Osteocyte (in vitro differentiated cells): ENCODE data around the gene EVC2. TPM values are rescaled to one million over a fixed set of nuclear protein-coding genes. Genes with fewer than 3 reads are reported as not detected.

Source experiments
- DNase-seq: peaks from one replicate; pipeline ENCODE4 v3.0.0; 2021; ENCODE audit warnings: mixed read lengths; ENCODE audit not compliant: unreplicated experiment; ENCODE audit errors: extremely low spot score
- H3K27ac Mint-ChIP-seq: one replicate; pipeline ENCODE4 v1.8.0; 2021; ENCODE audit warnings: mild to moderate bottlenecking, mixed read lengths; ENCODE audit not compliant: unreplicated experiment
- H3K27me3 Mint-ChIP-seq: one replicate; pipeline ENCODE4 v1.8.0; 2021; ENCODE audit warnings: mixed read lengths; ENCODE audit not compliant: unreplicated experiment
- H3K36me3 Mint-ChIP-seq: one replicate; pipeline ENCODE4 v1.8.0; 2021; ENCODE audit warnings: mixed read lengths; ENCODE audit not compliant: unreplicated experiment
- H3K4me1 Mint-ChIP-seq: one replicate; pipeline ENCODE4 v1.8.0; 2021; ENCODE audit warnings: mixed read lengths; ENCODE audit not compliant: unreplicated experiment
- H3K4me3 Mint-ChIP-seq: one replicate; pipeline ENCODE4 v1.8.0; 2021; ENCODE audit warnings: mild to moderate bottlenecking, moderate library complexity, mixed read lengths; ENCODE audit not compliant: unreplicated experiment
- H3K9me3 Mint-ChIP-seq: one replicate; pipeline ENCODE4 v1.8.0; 2021; ENCODE audit warnings: mixed read lengths; ENCODE audit not compliant: unreplicated experiment
- CTCF ChIP-seq: fragments of 200-600 bp; sonication (generic); IDR thresholded peaks from 2 replicates; pipeline ENCODE4 v1.5.0; 2021; ENCODE audit warnings: antibody characterized with exemption, mild to moderate bottlenecking, moderate library complexity
- total RNA-seq: library from RNA; stranded (reverse); gene quantifications from 2 replicates; pipeline ENCODE4 v1.2.1, GENCODE V29; 2021

The EVC2 gene
- total RNA-seq, 1 donor from 2014 or later, result 3.1 TPM

- H3K27me3 Mint-ChIP-seq, result no peaks in the 10 kb centered on the region
- H3K36me3 Mint-ChIP-seq, result peaks cover 27% of the 10 kb centered on the region
- no peak for DNase-seq
- peaks cover 22% of the 10 kb centered on the region for H3K4me1 Mint-ChIP-seq
- no peak overlapping the region for H3K4me3 Mint-ChIP-seq
- no peak for TF ChIP-seq CTCF
- no peak overlapping the region for H3K27ac Mint-ChIP-seq
- H3K9me3 Mint-ChIP-seq, result peaks cover 6% of the 10 kb centered on the region
Measured at GRCh38 chr4:5717449-5718158, 9.2 kb upstream of the EVC2 start.

DNA sequence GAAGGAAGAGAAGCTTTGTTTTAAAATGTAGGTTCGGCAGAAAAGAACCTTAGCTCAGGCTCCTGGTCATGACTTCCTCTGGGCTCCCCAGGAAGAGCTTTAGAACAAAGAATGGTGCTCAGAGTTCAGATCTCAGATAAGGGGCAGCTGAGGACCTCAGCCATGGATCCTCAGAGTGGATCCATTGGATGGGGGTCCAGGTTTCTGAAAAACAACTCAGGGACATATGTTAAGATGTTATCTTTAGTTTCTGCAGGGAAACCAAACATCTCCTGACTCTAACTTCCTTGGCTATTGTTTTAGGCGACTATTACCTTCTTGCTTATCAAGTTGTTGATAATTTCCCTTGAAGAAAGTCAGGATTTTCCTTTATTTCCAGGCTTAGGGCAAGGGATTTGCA is 8.0 kb upstream of the EVC2 start:
- DNase-seq, result no peak
- no peak overlapping the region for H3K4me3 Mint-ChIP-seq
- peaks cover 25% of the 10 kb centered on the region for H3K4me1 Mint-ChIP-seq
- H3K9me3 Mint-ChIP-seq, result peaks cover 6% of the 10 kb centered on the region
- no peak overlapping the region for H3K27ac Mint-ChIP-seq
- H3K36me3 Mint-ChIP-seq, result peaks cover 29% of the 10 kb centered on the region
- no peaks in the 10 kb centered on the region for H3K27me3 Mint-ChIP-seq
- no peak for TF ChIP-seq CTCF

DNA sequence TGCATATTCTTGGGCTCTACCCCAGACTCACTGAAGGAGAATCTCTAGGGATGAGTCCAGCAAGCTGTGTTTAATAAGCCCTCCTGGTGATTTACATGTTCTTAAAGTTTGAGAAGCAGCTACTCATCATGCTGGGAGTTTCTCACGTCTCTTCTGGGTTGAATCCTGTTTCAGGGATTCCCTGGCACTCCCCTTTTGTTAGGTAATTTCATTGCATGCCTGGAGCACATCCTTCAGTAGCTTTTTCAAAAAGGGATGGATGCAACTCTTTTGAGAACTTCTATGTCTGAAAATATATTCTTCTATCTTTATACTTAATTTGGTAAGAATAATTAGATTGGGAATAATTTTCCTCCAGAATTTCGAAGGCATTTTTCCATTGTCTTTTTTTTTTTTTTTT is 7.0 kb upstream of the EVC2 start:
- no peak overlapping the region for H3K4me3 Mint-ChIP-seq
- TF ChIP-seq CTCF, result no peak
- H3K9me3 Mint-ChIP-seq, result peaks cover 6% of the 10 kb centered on the region
- DNase-seq, result no peak
- peaks cover 31% of the 10 kb centered on the region for H3K4me1 Mint-ChIP-seq
- peaks cover 29% of the 10 kb centered on the region for H3K36me3 Mint-ChIP-seq
- H3K27me3 Mint-ChIP-seq, result no peaks in the 10 kb centered on the region
- H3K27ac Mint-ChIP-seq, result no peak overlapping the region

DNA sequence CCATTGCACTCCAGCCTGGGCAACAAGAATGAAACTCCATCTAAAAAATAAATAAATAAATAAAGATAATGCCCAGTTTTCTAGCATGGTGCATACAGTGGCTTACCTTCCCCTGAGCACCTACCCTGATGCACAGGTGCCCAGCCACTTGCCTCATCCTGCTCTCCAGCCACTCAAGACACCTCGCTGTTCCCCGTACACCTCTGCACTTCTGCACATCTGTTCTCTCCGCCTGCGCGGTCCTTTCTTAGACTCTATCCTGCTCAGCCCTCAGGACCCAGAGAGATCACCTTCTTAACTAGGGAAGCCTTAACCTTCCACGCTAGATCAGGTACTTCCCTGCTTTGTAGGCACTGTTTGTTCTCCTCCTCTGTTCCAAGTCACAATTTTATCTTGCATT is 5.5 kb upstream of the EVC2 start:
- no peak for TF ChIP-seq CTCF
- H3K27me3 Mint-ChIP-seq, result no peaks in the 10 kb centered on the region
- H3K4me1 Mint-ChIP-seq, result peaks cover 37% of the 10 kb centered on the region
- H3K36me3 Mint-ChIP-seq, result peaks cover 20% of the 10 kb centered on the region
- no peak overlapping the region for H3K27ac Mint-ChIP-seq
- no peak overlapping the region for H3K4me3 Mint-ChIP-seq
- H3K9me3 Mint-ChIP-seq, result peaks cover 6% of the 10 kb centered on the region
- no peak for DNase-seq

- no peaks in the 10 kb centered on the region for H3K27me3 Mint-ChIP-seq
- no peak overlapping the region for H3K27ac Mint-ChIP-seq
- peaks cover 20% of the 10 kb centered on the region for H3K36me3 Mint-ChIP-seq
- TF ChIP-seq CTCF, result no peak
- H3K4me1 Mint-ChIP-seq, result peaks cover 37% of the 10 kb centered on the region
- peaks cover 6% of the 10 kb centered on the region for H3K9me3 Mint-ChIP-seq
- DNase-seq, result no peak
- peak overlapping the region; percentile 61 for H3K4me3 Mint-ChIP-seq
Measured at GRCh38 chr4:5712931-5713330, 4.6 kb upstream of the EVC2 start.
